ENCODE measurements around the gene FAM193A. TPM values are rescaled to one million over a fixed set of nuclear protein-coding genes. Genes with fewer than 3 reads are reported as not detected.

FAM193A gene
- total and polyA plus RNA-seq, 2 donors (not counting 1 experiment from before 2014, with no cell fraction given) = 16.0 to 62.7 TPM

GRCh38 chr4:2574863-2575262 is 38.4 kb downstream of the FAM193A start:
- intact Hi-C loops (cut with micrococcal nuclease) = no loop called here
- no peak overlapping the region for H3K4me3 Mint-ChIP-seq
- Histone ChIP-seq H3K4me3 (ENCODE audit: control extremely low read depth in 1 of 5, extremely low read depth in 1 of 5, insufficient read depth in 1 of 5, low read depth in 2 of 5, low read length in 4 of 5) (no peak overlapping the region), H3K36me3 (replicated peaks in 1 of 2; ENCODE audit: control extremely low read depth in 1 of 2, control insufficient read depth in 1 of 2, extremely low read depth in 1 of 2, insufficient read depth in 2 of 2, low read length in 1 of 2) (peaks cover 0 to 1% of the 10 kb centered on the region in 2 experiments), H3K79me2 (ENCODE audit: control insufficient read depth, insufficient read depth, low read length) (peaks cover 99% of the 10 kb centered on the region), H3K27ac (ENCODE audit: low read length in 2 of 2) (no peak overlapping the region), H3K9me3 (ENCODE audit: control extremely low read depth in 1 of 3, control insufficient read depth in 2 of 3, insufficient read depth in 1 of 3, low read length in 2 of 3) (peaks cover 0 to 8% (median 2%) of the 10 kb centered on the region in 3 donors), H3K4me2 (replicated peaks; ENCODE audit: low read depth, low read length, poor library complexity, severe bottlenecking) (no peak overlapping the region), H4K20me1 (ENCODE audit: control insufficient read depth, insufficient read depth, low read length, poor library complexity, severe bottlenecking) (peaks cover 93% of the 10 kb centered on the region), H3K9ac (ENCODE audit: low read length) (no peak overlapping the region), H3K27me3 (replicated peaks in 1 of 4; ENCODE audit: control extremely low read depth in 1 of 4, control insufficient read depth in 3 of 4, insufficient read depth in 4 of 4, low read length in 3 of 4) (no peaks in the 10 kb centered on the region), H3K4me1 (ENCODE audit: control insufficient read depth in 2 of 2, insufficient read depth in 2 of 2, low read length in 2 of 2) (peaks cover 20 to 32% of the 10 kb centered on the region in 2 donors), H2AFZ (ENCODE audit: insufficient read depth, low read depth, low read length, poor library complexity, severe bottlenecking) (no peak overlapping the region)
- TF ChIP-seq CTCF (IDR thresholded peaks at IDR 0.05) (no peak), EZH2 (IDR thresholded peaks at IDR 0.05; ENCODE audit: borderline replicate concordance, insufficient read depth, low read depth, low read length, poor library complexity, severe bottlenecking) (no peak)
- peak overlapping the region; percentile 58 for H3K27ac Mint-ChIP-seq
- DNase-seq = no peak
- ChIA-PET CTCF (no interaction called here), POLR2A (no interaction called here)
- WGBS (ENCODE audit: insufficient coverage) = 81% methylated on average over 8 of the region's 9 CpGs
- ATAC-seq (ENCODE audit: low read depth) = no peak
- H3K27me3 Mint-ChIP-seq = no peaks in the 10 kb centered on the region
- no peaks in the 10 kb centered on the region for H3K9me3 Mint-ChIP-seq (ENCODE audit: insufficient read depth)
- H3K4me1 Mint-ChIP-seq = peaks cover 56% of the 10 kb centered on the region

DNA sequence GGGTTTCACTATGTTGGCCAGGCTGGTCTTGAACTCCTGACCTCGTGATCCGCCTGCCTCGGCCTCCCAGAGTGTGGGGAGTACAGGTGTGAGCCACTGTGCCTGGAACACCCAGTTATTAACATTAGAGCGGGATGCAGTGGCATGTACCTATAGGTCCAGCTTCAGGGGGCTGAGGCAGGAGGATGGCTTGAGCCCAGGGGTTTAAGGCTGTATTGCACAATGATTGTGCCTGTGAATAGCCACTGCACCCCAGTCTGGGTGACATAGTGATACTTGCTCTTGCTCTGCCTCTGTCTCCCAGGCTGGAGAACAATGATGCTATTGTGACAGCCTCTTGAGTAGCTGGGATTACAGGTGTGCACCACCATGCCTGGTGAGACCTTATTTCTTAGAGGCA is 39.8 kb downstream of the FAM193A start:
- Histone ChIP-seq H3K79me2 (ENCODE audit: control insufficient read depth, insufficient read depth, low read length) (peaks cover 99% of the 10 kb centered on the region), H4K20me1 (ENCODE audit: control insufficient read depth, insufficient read depth, low read length, poor library complexity, severe bottlenecking) (peaks cover 92% of the 10 kb centered on the region), H2AFZ (ENCODE audit: insufficient read depth, low read depth, low read length, poor library complexity, severe bottlenecking) (no peak overlapping the region), H3K9me3 (ENCODE audit: control extremely low read depth in 1 of 3, control insufficient read depth in 2 of 3, insufficient read depth in 1 of 3, low read length in 2 of 3) (peaks cover 0 to 13% (median 5%) of the 10 kb centered on the region in 3 donors), H3K4me2 (replicated peaks; ENCODE audit: low read depth, low read length, poor library complexity, severe bottlenecking) (no peak overlapping the region), H3K27ac (ENCODE audit: low read length in 2 of 2) (no peak overlapping the region), H3K4me3 (ENCODE audit: control extremely low read depth in 1 of 5, extremely low read depth in 1 of 5, insufficient read depth in 1 of 5, low read depth in 2 of 5, low read length in 4 of 5) (no peak overlapping the region), H3K4me1 (ENCODE audit: control insufficient read depth in 2 of 2, insufficient read depth in 2 of 2, low read length in 2 of 2) (peaks cover 7 to 18% of the 10 kb centered on the region in 2 donors), H3K36me3 (replicated peaks in 1 of 2; ENCODE audit: control extremely low read depth in 1 of 2, control insufficient read depth in 1 of 2, extremely low read depth in 1 of 2, insufficient read depth in 2 of 2, low read length in 1 of 2) (peaks cover 0 to 5% of the 10 kb centered on the region in 2 experiments), H3K9ac (ENCODE audit: low read length) (no peak overlapping the region), H3K27me3 (replicated peaks in 1 of 4; ENCODE audit: control extremely low read depth in 1 of 4, control insufficient read depth in 3 of 4, insufficient read depth in 4 of 4, low read length in 3 of 4) (no peaks in the 10 kb centered on the region)
- peak overlapping the region; percentile 21 for H3K27ac Mint-ChIP-seq
- DNase-seq (no peak), ATAC-seq (ENCODE audit: low read depth) (no peak)
- ChIA-PET POLR2A (no interaction called here), CTCF (no interaction called here)
- no peaks in the 10 kb centered on the region for H3K9me3 Mint-ChIP-seq (ENCODE audit: insufficient read depth)
- H3K4me1 Mint-ChIP-seq = peaks cover 42% of the 10 kb centered on the region
- intact Hi-C loops (cut with micrococcal nuclease) = no loop called here
- no peaks in the 10 kb centered on the region for H3K27me3 Mint-ChIP-seq
- no peak overlapping the region for H3K4me3 Mint-ChIP-seq
- WGBS (ENCODE audit: insufficient coverage) = 98% methylated on average over 4 of the region's 4 CpGs
- TF ChIP-seq EZH2 (IDR thresholded peaks at IDR 0.05; ENCODE audit: borderline replicate concordance, insufficient read depth, low read depth, low read length, poor library complexity, severe bottlenecking) = no peak
- no peak for TF ChIP-seq CTCF (IDR thresholded peaks at IDR 0.05)

All from B cell (primary cell).